ENCODE measurements around the gene MAD2L1BP. TPM values are rescaled to one million over a fixed set of nuclear protein-coding genes. Genes with fewer than 3 reads are reported as not detected.

MAD2L1BP gene
- total and polyA plus RNA-seq, 2 donors (not counting 3 experiments of a cell fraction or from before 2014, with no cell fraction given): 32.3 to 62.0 TPM

GRCh38 chr6:43668151-43669028, 32.8 kb downstream of the MAD2L1BP start:
- Histone ChIP-seq H3K9me3 (replicated peaks; ENCODE audit: control insufficient read depth, insufficient read depth, low read length) (no peaks in the 10 kb centered on the region), H4K20me1 (replicated peaks; ENCODE audit: control insufficient read depth, extremely low read depth, insufficient read depth, low read length) (no peaks in the 10 kb centered on the region), H3K9ac (replicated peaks; ENCODE audit: extremely low read depth, insufficient read depth, low read length) (no peak overlapping the region), H3K36me3 (ENCODE audit: control insufficient read depth in 2 of 2, extremely low read depth in 1 of 2, insufficient read depth in 2 of 2, low read length in 2 of 2) (peaks cover 2 to 11% of the 10 kb centered on the region in 2 experiments), H3K4me3 (replicated peaks in 1 of 3; ENCODE audit: insufficient read depth in 1 of 3, low read depth in 1 of 3, low read length in 3 of 3) (no peak overlapping the region), H3K27me3 (ENCODE audit: control insufficient read depth in 2 of 2, insufficient read depth in 2 of 2, low read length in 2 of 2) (no peaks in the 10 kb centered on the region), H3K9me1 (replicated peaks; ENCODE audit: control insufficient read depth, extremely low read depth, insufficient read depth, low read length) (no peaks in the 10 kb centered on the region), H3K27ac (ENCODE audit: insufficient read depth, low read depth, low read length) (no peak overlapping the region), H3K4me2 (ENCODE audit: insufficient read depth, low read length) (no peak overlapping the region), H3K4me1 (ENCODE audit: control insufficient read depth, extremely low read depth, insufficient read depth, low read length) (peaks cover 5% of the 10 kb centered on the region), H3K79me2 (ENCODE audit: control insufficient read depth, insufficient read depth, low read length) (no peaks in the 10 kb centered on the region), H2AFZ (ENCODE audit: low read depth, low read length) (no peak overlapping the region)
- ChIA-PET CTCF (interaction anchor here (0.7 to 7.1 kb wide), 29 partner anchors 12 to 411 kb away, joined by 3 to 177 read pairs (median 6); partner anchors contain the start of genes MRPS18A and VEGFA), POLR2A (interaction anchor here (0.6 to 0.9 kb wide), 2 partner anchors 65 to 104 kb away, joined by 3 to 7 read pairs; no protein-coding TSS in a partner anchor)
- DNase-seq (ENCODE audit: low read depth, low spot score): peak; percentile 73
- TF ChIP-seq, protein P1, sequence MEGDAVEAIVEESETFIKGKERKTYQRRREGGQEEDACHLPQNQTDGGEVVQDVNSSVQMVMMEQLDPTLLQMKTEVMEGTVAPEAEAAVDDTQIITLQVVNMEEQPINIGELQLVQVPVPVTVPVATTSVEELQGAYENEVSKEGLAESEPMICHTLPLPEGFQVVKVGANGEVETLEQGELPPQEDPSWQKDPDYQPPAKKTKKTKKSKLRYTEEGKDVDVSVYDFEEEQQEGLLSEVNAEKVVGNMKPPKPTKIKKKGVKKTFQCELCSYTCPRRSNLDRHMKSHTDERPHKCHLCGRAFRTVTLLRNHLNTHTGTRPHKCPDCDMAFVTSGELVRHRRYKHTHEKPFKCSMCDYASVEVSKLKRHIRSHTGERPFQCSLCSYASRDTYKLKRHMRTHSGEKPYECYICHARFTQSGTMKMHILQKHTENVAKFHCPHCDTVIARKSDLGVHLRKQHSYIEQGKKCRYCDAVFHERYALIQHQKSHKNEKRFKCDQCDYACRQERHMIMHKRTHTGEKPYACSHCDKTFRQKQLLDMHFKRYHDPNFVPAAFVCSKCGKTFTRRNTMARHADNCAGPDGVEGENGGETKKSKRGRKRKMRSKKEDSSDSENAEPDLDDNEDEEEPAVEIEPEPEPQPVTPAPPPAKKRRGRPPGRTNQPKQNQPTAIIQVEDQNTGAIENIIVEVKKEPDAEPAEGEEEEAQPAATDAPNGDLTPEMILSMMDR (IDR thresholded peaks at IDR 0.05; ENCODE audit: extremely low read depth in 1 of 2, insufficient read depth in 1 of 2, low read depth in 1 of 2, low read length in 2 of 2): peak; percentile 70 to 90
- TF ChIP-seq FOS (IDR thresholded peaks at IDR 0.05; ENCODE audit: borderline replicate concordance, insufficient read depth, low read length) (no peak), POLR2AphosphoS5 (IDR thresholded peaks at IDR 0.05; ENCODE audit: insufficient read depth, low read depth, low read length) (peak; percentile 50), POLR2A (IDR thresholded peaks at IDR 0.05; ENCODE audit: low read depth, low read length) (peak; percentile 20)
- no peak for FAIRE-seq
- intact Hi-C loops (cut with micrococcal nuclease) (loop anchor here (5.0 kb wide), 1 partner anchor 169 kb away; no protein-coding TSS in a partner anchor), dilution Hi-C loops (cut with MboI; ENCODE audit: extremely low pct_ligation_motif_present, low sequenced_read_pairs) (no loop called here)
- no TSS peak for BruUV-seq (replicated peaks)
